SK-N-SH (cell line): ENCODE measurements around the gene DHX16. TPM values are rescaled to one million over a fixed set of nuclear protein-coding genes. Genes with fewer than 3 reads are reported as not detected.
"Not testable (repeated sequence)": the region's sequence is repeated elsewhere in the genome, so short reads cannot be mapped to it uniquely, and the experiment has no call there.

Source experiments
- CTCF ChIA-PET: fragments of 300-600, 350-600 bp; formaldehyde crosslinking; extraction: SDS; loops from one replicate; lab custom pipeline; 2021; lab: Yijun Ruan, JAX
- POLR2A ChIA-PET: fragments of 350-600 bp; sonication (Branson Sonifier 250); formaldehyde crosslinking; extraction: SDS; loops from one replicate; lab custom pipeline; 2020; ENCODE audit warnings: antibody characterized with exemption, inconsistent platforms; lab: Yijun Ruan, JAX
- DNase-seq: peaks from one replicate; pipeline ENCODE4 v3.0.0; 2012
- H2AFZ ChIP-seq: fragments of 200-600 bp; sonication (generic); 2 replicates; pipeline ENCODE4 v1.8.1; 2016; ENCODE audit warnings: antibody characterized with exemption, mild to moderate bottlenecking, low read depth
- H3F3A ChIP-seq: fragments of 200-600 bp; sonication (generic); replicated peaks from 2 replicates; pipeline ENCODE3; 2016; ENCODE audit warnings: antibody characterized with exemption, mild to moderate bottlenecking; ENCODE audit not compliant: insufficient read depth
- H3K27ac ChIP-seq, 2 experiments: fragments of 200-500 bp in 1 of 2; fragments of 200-600 bp in 1 of 2; sonication (Bioruptor generic) in 1 of 2; sonication (generic), shearing (Covaris generic) in 1 of 2; 2 replicates each; pipeline versions ENCODE4 v1.5.1 to v1.6.1; 2014 to 2016; ENCODE audit warnings: low read depth in 2 of 2, inconsistent platforms in 1 of 2, low read length in 1 of 2, mild to moderate bottlenecking in 1 of 2, mixed read lengths in 1 of 2
- H3K27me3 ChIP-seq: fragments of 200-600 bp; sonication (generic), shearing (Covaris generic); 2 replicates; pipeline ENCODE4 v1.6.1; 2016; ENCODE audit warnings: mixed run types; ENCODE audit not compliant: insufficient read depth
- H3K36me3 ChIP-seq, 2 experiments: fragments of 200-500 bp in 1 of 2; fragments of 200-600 bp in 1 of 2; sonication (Bioruptor generic) in 1 of 2; sonication (generic) in 1 of 2; replicated peaks in 1 of 2; 2 replicates each; pipeline versions ENCODE3 to v1.5.1; 2014 to 2016; ENCODE audit warnings: low read length in 1 of 2, mild to moderate bottlenecking in 1 of 2; ENCODE audit not compliant: insufficient read depth in 2 of 2, control insufficient read depth in 1 of 2
- H3K4me1 ChIP-seq, 2 experiments: fragments of 200-500 bp in 1 of 2; fragments of 200-600 bp in 1 of 2; sonication (Bioruptor generic) in 1 of 2; sonication (generic), shearing (Covaris generic) in 1 of 2; 2 replicates each; pipeline versions ENCODE4 v1.5.1 to v1.6.1; 2014 to 2016; ENCODE audit warnings: low read depth in 1 of 2, low read length in 1 of 2, mixed run types in 1 of 2; ENCODE audit not compliant: insufficient read depth in 2 of 2, control insufficient read depth in 1 of 2
- H3K4me2 ChIP-seq: fragments of 200-600 bp; sonication (generic), shearing (Covaris generic); 2 replicates; pipeline ENCODE4 v1.6.1; 2017; ENCODE audit warnings: mixed run types
- H3K4me3 ChIP-seq, 2 experiments: fragments of 200-500 bp in 1 of 2; fragments of 200-600 bp in 1 of 2; sonication (Bioruptor generic) in 1 of 2; sonication (generic), shearing (Covaris generic) in 1 of 2; 2 replicates each; pipeline versions ENCODE4 v1.5.1 to v1.8.1; 2014 to 2016; ENCODE audit warnings: low read depth in 2 of 2, inconsistent platforms in 1 of 2, low read length in 1 of 2, mild to moderate bottlenecking in 1 of 2, mixed read lengths in 1 of 2, moderate library complexity in 1 of 2
- H3K79me2 ChIP-seq: fragments of 200-600 bp; sonication (generic); 2 replicates; pipeline ENCODE4 v1.8.1; 2017; ENCODE audit warnings: mild to moderate bottlenecking; ENCODE audit not compliant: insufficient read depth
- H3K9ac ChIP-seq: fragments of 200-600 bp; sonication (generic); 2 replicates; pipeline ENCODE4 v1.6.1; 2017; ENCODE audit warnings: mixed run types
- H3K9me2 ChIP-seq: fragments of 200-600 bp; sonication (generic); 2 replicates; pipeline ENCODE4 v1.6.1; 2017; ENCODE audit warnings: mixed run types
- H3K9me3 ChIP-seq: fragments of 200-600 bp; sonication (generic); 2 replicates; pipeline ENCODE4 v1.6.1; 2017; ENCODE audit warnings: mixed run types, mild to moderate bottlenecking, moderate library complexity
- H4K20me1 ChIP-seq: fragments of 200-600 bp; sonication (generic); 2 replicates; pipeline ENCODE4 v1.6.1; 2017; ENCODE audit warnings: mild to moderate bottlenecking, mixed run types; ENCODE audit not compliant: insufficient read depth
- ELF1 ChIP-seq: IDR thresholded peaks from 2 replicates; pipeline ENCODE4 v1.4.0; 2012
- EP300 ChIP-seq, 2 experiments: IDR thresholded peaks; 2 replicates each; pipeline versions ENCODE4 v1.4.0 to v1.6.1; 2012; ENCODE audit warnings: borderline replicate concordance in 1 of 2, low read depth in 1 of 2, low read length in 1 of 2
- FOSL2 ChIP-seq: IDR thresholded peaks from 2 replicates; pipeline ENCODE4 v1.4.0; 2012; ENCODE audit warnings: low read depth, mild to moderate bottlenecking, moderate library complexity, borderline replicate concordance
- FOXJ3 ChIP-seq: sonication (generic); formaldehyde crosslinking; IDR thresholded peaks from 2 replicates; pipeline ENCODE4 v1.5.1; 2020; ENCODE audit warnings: mild to moderate bottlenecking, missing genetic modification reagents
- GABPA ChIP-seq: IDR thresholded peaks from 2 replicates; pipeline ENCODE4 v1.4.0; 2012; ENCODE audit warnings: low read depth, mild to moderate bottlenecking
- JUND ChIP-seq: IDR thresholded peaks from 2 replicates; pipeline ENCODE4 v1.4.0; 2012
- MAX ChIP-seq: IDR thresholded peaks from 2 replicates; pipeline ENCODE4 v1.4.0; 2012; ENCODE audit warnings: low read depth
- MEF2A ChIP-seq: IDR thresholded peaks from 2 replicates; pipeline ENCODE4 v1.4.0; 2012; ENCODE audit warnings: low read depth, borderline replicate concordance
- MXI1 ChIP-seq: IDR thresholded peaks from 2 replicates; pipeline ENCODE4 v1.6.1; 2012; ENCODE audit warnings: mild to moderate bottlenecking, low read depth, low read length, improper control_type of control experiment
- POLR2AphosphoS5 ChIP-seq: IDR thresholded peaks from 2 replicates; pipeline ENCODE4 v1.6.1; 2012; ENCODE audit warnings: low read depth, low read length
- RCOR1 ChIP-seq: fragments of 150-350 bp; IDR thresholded peaks from 2 replicates; pipeline ENCODE4 v1.6.1; 2017; ENCODE audit warnings: antibody characterized with exemption, low read length
- SIN3A ChIP-seq: IDR thresholded peaks from 2 replicates; pipeline ENCODE4 v1.6.1; 2012; ENCODE audit warnings: low read depth, mild to moderate bottlenecking, low read length, moderate library complexity, borderline replicate concordance
- TAF1 ChIP-seq: IDR thresholded peaks from 2 replicates; pipeline ENCODE4 v1.6.1; 2012; ENCODE audit warnings: low read depth, mild to moderate bottlenecking, low read length, moderate library complexity, borderline replicate concordance
- TCF12 ChIP-seq: IDR thresholded peaks from 2 replicates; pipeline ENCODE4 v1.4.0; 2012
- TEAD4 ChIP-seq: IDR thresholded peaks from 2 replicates; pipeline ENCODE4 v1.4.0; 2012; ENCODE audit warnings: mild to moderate bottlenecking, borderline replicate concordance; ENCODE audit not compliant: insufficient read depth
- WGBS: methylation state at CpG from one replicate; pipeline ENCODE4 v1.1.6; 2017; ENCODE audit warnings: low lambda C conversion rate; 5-methylcytosine and 5-hydroxymethylcytosine counted together
- polyA plus RNA-seq, 3 experiments: library from polyadenylated mRNA; depleted of rRNA; stranded (reverse); fragments of >200 nt; gene quantifications; 2 replicates each; pipeline ENCODE4 v1.2.3, GENCODE V29; 2012

DHX16 gene
- polyA plus RNA-seq, 1 of the 3 experiments (the other 2 are of a cell fraction) = 59.8 TPM

DNA sequence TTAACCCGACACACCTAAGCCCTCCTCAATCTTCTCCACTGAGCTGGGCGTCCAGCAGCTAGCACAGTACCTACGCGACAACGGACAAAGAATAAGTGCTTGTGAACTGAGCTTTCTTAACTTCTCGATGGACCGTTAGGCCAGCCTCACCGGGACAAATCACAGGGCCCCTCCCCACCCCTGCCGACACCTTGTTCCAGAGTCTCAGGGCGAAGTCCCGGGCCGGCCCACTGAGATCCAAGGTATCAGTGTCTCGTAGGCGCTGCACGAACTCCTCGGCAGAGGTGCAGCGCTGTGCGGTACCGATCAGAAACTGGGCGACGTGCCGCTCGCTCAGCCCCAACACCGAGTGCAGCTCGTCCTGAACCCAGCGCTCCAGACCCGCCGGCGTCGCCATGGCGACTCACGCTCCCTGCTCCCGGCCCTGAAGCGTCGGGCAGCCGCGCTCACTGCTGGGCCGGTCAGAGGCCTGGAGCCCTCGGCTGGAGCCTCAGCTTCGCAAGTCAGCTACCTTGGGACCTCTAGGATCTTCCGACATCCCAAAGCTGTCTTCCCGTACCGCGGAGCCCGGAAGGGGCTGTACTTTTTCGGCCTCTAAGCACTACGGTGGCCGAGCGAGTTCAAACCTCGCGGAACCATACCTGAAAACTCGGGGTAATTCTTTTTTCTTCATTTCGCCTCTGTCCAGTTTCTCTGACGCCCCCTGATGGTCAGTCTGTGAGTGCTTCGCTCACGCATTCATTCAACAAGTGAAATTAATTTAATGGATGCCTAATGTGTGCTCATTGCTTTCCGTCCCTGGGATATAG lies at the start of gene DHX16 (continued):
- peak; percentile 31 to 34; a peak in 2 of 4 replicates for TF ChIP-seq EP300 (IDR thresholded peaks at IDR 0.05; ENCODE audit: borderline replicate concordance in 1 of 2, low read depth in 1 of 2, low read length in 1 of 2)
- TF ChIP-seq MEF2A = 0 out of 2 replicates have a peak, but pooled peaks have one; percentile 29
- peak; percentile 95 for TF ChIP-seq SIN3A
- no peak for TF ChIP-seq JUND
- TF ChIP-seq MXI1 = peak; percentile 82
- no peak for TF ChIP-seq FOSL2
- peak; percentile 90 for TF ChIP-seq ELF1
- peak; percentile 69; the same call in 1 of the 2 replicates for TF ChIP-seq MAX
- TF ChIP-seq POLR2AphosphoS5 = peak; percentile 80; the same call in 1 of the 2 replicates
- peak; percentile 79 for TF ChIP-seq GABPA
- no peak for TF ChIP-seq TEAD4
- peak; percentile 27; the same call in 1 of the 2 replicates for TF ChIP-seq TCF12
- peak; percentile 90 for TF ChIP-seq RCOR1
- TF ChIP-seq TAF1 = peak; percentile 71
- no peak for TF ChIP-seq FOXJ3 (CRISPR knock-in tag)

DNA sequence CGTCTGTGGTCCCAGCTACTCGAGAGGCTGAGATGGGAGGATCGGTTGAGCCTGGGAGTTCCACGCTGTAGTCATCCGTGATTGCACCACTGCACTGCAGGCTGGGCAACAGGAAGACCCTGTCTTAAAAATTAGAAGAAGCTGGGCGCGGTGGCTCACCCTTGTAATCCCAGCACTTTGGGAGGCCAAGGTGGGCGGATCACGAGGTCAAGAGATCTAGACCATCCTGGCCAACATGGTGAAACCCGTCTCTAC lies 49.1 kb upstream of the DHX16 start:
- 0% methylated on average over 10 of the region's 10 CpGs for WGBS
- H3K9me2 ChIP-seq, H2AFZ ChIP-seq, H3K9me3 ChIP-seq, DNase-seq, H3K27me3 ChIP-seq: not testable (repeated sequence)
- Histone ChIP-seq H3K36me3 (peaks cover 31 to 36% of the 10 kb centered on the region in 2 experiments), H3F3A (peaks cover 68% of the 10 kb centered on the region), H3K4me1 (peaks cover 29 to 39% of the 10 kb centered on the region in 2 experiments), H3K27ac (peak overlapping the region; percentile 82 to 93), H3K4me3 (peak overlapping the region; percentile 89 to 93), H3K4me2 (peak overlapping the region; percentile 91), H4K20me1 (peaks cover 52% of the 10 kb centered on the region), H3K79me2 (peaks cover 74% of the 10 kb centered on the region), H3K9ac (peak overlapping the region; percentile 100)
- POLR2A ChIA-PET = interaction anchor here (1.2 to 2.9 kb wide), 8 partner anchors 9 to 109 kb away, joined by 3 to 24 read pairs (median 4); partner anchors contain the start of genes MRPS18B and PPP1R10
- CTCF ChIA-PET = interaction anchor here (0.8 to 42.4 kb wide), 33 partner anchors 9 to 185 kb away, joined by 3 to 838 read pairs (median 5); partner anchors contain the start of genes ATAT1, DHX16, FLOT1 and MRPS18B
